GM18505 (cell line): ENCODE data around the gene THEMIS.
A peak's percentile ranks its signal among the peaks of the same experiment; 100 is the strongest.

Source experiments
- ATAC-seq: cut with Tn5 transposase; IDR thresholded peaks from one replicate; pipeline ENCODE4 v1.9.1; 2021; ENCODE audit not compliant: unreplicated experiment
- POLR2A ChIP-seq: IDR thresholded peaks from 4 replicates; pipeline ENCODE4 v1.6.1; 2011; ENCODE audit warnings: borderline replicate concordance; ENCODE audit not compliant: insufficient read depth, insufficient read length; ENCODE audit errors: extremely low read depth

The THEMIS gene

DNA sequence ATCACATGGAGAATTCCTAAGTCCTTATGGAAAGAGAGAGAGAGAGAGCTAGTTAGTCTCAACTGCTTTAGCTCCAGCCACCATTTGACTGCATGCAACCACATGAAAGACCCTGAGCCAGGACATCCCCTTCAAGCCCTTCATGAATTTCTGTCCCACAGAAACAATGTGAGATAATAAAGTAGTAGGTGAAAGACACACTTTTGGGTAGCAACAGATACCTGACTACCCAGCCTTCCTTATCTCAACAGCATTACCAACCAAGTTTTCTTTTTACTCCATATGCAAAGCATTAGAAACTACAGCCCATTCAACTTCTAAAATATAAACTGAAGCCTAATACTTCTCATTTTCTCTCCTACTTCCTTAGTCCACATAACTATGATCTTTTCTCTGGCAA is 23.2 kb upstream of the THEMIS start:
- no peak for TF ChIP-seq POLR2A
- ATAC-seq, result no peak

DNA sequence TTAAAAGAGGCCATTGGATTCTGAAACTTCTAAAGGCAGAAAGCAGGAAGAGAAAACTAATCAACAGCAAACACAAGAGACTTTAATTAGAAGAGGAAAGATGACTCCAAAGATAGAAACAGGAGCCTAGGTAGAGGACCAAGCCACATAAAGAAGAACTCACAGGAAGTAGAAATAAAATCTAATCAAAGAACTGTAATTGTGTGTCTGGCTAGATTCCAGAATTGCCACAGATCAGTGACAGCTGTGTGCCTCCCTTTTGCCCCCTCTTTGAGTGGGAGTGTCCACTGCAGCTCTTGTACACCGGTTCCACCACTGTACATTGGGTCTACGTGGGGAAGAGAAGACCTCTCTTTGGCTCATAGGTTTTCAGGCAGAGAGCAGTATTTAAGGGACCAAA is 22.3 kb upstream of the THEMIS start:
- no peak for TF ChIP-seq POLR2A
- ATAC-seq, result no peak

DNA sequence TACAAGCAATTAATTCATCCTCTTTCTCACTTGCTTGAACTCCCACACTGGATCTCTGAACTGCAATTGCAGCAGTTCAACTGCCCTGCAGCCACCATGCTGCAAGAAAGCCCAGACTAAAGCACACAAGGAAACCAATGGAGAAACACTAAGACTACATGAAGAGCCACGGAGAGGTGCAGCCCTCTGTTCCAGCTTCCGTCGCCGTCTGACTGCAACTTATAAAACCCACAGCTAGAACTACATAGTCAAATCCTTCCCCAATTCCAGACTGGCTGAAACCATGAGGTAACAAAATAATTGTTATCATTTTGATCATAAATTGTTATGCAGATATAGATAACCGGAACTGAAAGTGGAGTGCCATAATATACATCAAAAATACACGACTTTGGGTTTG is 21.1 kb upstream of the THEMIS start:
- no peak for TF ChIP-seq POLR2A
- ATAC-seq, result no peak

DNA sequence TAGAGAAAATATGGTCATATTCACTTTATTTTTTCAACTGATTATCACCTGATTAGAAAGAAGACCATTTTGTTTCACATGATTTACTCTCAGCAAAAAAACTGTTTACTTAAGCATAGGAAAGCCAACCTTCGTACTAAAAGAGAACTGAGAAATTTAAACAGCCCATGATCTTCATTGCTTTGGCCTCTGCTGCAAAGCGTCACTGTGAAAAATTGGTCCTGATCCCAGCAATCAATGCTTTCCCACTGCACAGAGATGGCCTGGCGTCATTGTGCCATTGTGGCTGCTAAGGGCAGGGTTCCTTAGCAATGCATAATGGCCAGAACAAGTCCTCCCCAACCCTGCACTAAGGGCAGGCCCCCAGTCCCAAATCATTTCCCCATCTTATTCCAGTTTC is 19.9 kb upstream of the THEMIS start:
- no peak for TF ChIP-seq POLR2A
- ATAC-seq, result no peak

DNA sequence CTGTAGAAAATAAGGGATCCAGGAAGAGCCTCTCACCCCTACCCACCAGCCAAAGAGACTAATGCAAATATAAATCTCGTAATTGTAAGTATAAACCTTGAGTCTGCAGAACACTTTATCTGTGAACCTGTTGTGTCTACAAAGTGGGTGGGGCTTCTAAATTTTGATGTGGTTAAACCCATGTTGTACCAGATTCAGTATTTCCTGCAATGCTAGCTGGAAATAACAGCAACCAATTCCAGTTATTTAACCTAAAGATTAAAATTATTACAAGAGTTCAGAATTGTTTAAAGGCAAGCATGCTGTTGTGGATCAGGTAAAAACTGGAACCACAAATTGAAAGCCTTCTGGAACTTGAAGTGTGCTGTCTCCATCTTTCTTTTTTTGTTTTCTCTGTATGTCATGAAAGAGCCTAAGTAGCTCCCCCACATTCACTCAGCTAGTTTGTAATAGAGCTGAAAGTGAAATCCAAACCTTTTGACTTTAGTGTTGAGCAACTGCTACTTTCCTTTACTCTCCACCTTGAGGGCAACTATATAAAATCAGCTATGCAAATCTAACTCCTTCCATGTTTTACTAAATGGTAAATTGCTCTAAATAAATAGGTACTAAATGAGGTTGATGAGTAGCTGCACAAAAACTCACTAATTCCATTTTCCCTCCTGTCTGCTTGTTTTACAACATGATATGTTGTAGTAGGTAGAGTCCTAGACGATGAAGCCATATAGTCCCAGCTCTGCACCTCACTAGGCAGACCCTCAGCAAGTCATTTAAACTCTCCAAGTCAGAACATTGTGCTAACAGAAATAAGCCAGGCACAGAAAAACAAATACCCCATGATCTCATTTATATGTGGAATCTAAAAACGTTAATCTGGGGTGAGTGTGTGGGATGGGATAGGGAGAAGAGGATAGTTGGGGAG is 17.9 kb upstream of the THEMIS start:
- no peak for TF ChIP-seq POLR2A
- no peak for ATAC-seq

DNA sequence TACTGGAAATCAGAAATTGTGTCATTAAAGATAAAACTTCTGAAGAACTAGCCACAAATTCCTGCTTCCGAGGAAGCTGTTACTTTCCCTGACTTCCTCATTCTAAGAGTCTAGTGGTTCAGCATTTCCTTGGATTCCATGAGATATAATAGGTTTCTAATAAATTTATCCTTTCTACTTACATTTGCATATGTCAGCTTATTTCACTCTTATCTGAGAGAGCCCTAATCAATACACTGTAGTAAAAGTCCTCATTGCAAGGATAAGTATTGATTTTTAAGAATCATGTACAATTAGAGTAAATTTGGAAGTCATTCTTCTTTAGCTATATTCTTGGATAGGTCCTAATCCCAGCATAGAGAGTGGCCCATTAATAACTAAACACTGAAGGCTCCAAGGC is 16.9 kb upstream of the THEMIS start:
- no peak for ATAC-seq
- TF ChIP-seq POLR2A, result no peak

DNA sequence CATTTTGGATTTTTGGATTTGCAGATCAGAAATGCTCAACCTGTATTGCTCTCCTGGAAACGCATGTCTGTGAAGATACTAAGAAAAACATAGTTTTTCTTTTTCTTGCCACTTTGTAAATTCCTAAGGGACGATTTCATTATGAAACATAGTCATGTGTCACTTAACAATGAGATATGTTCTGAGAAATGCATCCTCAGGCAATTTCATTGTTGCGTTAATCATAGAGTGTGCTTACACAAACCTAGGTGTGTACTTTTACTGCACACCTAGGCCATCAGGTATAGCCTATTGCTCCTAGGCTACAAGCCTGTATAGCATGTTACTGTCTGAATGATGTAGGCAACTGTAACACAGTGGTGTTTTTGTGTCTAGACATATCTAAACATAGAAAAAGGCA is 13.4 kb upstream of the THEMIS start:
- no peak for TF ChIP-seq POLR2A
- ATAC-seq, result no peak

DNA sequence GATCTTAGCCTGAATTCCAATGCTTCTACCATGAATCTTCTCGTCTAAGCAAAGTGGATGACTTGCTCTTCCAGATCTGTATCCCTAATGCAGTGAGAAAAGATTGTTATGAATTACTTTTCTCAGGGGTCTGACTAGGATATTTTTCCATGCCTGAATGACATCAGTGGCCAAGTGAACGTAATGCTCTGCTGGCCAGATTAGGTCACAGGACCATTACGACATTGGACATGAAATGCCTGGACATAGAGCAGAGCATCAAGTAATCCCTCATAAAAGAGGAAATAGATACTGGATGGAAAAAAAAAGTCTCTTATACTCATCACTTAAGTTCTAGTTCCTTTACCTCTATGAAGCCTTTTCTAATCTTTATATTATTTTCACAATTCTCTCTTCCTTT is 12.1 kb upstream of the THEMIS start:
- no peak for TF ChIP-seq POLR2A
- ATAC-seq, result no peak

DNA sequence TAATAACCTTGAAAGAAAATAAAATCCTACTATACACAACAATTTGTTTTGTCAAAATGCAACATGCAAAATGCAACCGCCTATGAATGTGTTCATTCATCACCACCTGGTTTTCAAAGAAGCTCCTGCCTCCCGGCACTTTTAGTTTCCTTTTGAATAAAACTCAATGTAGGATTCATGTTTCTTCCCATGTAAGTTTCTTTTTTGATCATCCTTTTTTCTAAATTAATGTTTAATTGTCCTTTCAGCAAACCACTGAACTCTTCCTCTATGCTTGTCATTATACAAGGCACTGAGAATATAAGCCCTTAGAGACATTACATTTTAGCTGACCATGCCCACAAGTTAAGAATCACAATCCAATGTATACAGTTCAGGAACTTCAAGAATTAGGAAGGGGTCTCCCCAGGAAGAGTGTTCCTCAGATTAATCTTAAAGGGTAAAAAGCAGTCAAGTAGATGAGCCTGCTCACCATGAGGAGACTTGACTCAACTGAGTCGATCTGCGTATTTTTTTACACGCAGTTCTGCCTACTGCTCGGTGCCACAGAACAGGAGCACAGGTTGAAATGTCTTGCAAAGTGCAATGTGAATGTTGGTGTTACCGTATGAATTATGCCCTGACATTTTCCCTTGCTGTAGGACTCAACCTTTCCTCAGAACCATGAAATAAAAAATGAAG is 7.2 kb upstream of the THEMIS start:
- ATAC-seq, result peak; percentile 66
- TF ChIP-seq POLR2A, result no peak

DNA sequence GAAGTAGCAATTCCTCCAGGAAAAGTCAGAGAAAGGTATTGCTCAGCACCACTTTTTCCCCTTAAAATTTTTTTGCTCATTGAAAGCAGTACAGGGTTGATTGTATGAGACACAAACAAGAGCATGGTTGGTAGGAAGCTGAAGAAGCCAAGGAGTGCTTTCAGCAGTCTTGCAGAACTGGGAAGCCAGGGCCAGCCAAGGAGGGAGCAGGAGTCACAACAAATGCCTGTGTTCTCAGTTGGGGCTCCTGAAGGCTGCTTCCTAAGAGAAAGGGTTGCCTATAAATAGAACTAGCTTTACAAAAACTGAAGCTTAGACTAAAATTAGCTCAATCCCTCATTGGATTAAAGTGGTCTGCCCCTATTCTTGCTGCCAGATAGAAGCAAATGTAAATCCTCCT is 3.3 kb upstream of the THEMIS start:
- no peak for TF ChIP-seq POLR2A
- ATAC-seq, result no peak

DNA sequence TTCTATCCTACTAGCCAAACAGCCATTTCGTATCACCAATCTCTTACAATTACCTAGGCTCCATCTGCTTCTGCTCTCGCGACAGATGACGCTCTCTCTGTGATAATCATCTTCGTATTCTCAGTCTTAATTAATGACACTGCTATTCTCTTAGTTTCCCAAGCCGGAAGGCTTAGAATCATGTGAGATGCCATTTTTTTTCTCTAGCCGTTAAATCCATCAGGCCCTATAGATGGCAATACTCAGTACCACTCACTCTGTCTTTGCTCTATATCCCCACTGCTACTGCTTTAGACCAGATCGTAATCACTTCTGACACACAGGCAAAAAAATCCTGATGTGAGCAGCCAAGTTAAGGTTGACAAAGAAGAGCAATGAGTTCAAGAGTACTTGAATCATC is 2.1 kb upstream of the THEMIS start:
- no peak for ATAC-seq
- TF ChIP-seq POLR2A, result no peak

DNA sequence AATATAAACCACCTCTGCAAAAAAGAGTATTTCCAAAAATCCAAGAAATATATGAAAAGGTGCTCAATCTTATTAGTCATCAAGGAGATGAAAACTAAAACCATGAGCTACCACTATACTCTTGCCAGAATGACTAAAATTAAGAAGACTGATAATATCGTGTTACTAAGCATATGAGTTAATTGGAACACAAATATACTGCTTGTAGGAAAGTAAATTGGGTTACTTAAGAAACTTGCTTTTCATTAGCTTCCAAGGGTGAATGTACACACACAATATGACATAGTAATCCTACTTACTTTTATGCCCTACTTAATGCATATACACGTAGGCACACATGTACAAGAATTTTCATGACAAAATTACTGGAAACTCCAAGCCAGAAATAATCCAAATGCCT is 3.4 kb downstream of the THEMIS start:
- ATAC-seq, result no peak
- TF ChIP-seq POLR2A, result no peak

DNA sequence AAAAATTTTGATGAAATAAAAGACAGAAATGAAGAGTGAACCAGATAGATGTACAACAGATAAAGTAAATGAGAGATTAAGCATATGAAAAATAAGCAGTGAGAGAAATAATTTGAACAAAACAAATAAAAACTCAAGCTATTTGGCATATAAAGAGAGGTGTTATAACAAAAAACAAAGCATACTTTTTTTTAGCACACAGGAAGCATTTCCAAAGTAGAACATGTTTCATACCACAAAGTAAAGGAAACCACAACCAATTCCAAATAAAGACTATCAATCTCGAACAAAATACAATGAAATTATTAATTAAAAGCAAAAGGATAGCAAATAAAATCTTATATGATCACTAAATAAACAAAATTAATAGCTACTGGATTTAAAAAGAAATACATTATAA is 6.8 kb downstream of the THEMIS start:
- TF ChIP-seq POLR2A, result no peak
- ATAC-seq, result no peak

DNA sequence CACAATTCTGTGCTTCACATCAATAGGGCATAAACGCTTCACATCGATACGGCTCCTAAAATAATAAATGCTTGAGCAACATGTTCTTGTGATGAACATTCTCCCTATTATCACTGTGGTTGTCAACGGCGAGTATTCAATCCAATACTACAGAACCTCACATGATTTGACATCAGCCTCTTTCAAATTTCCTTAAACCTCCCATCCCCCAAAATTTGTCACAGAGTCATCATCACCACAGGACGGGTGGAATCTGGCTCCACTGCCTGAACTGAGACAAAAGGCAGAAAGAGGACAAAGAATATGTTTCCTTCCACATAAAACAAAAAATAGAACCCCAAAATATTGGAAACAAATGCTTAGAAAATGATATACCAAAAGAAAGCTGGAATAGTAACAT is 7.3 kb downstream of the THEMIS start:
- no peak for ATAC-seq
- TF ChIP-seq POLR2A, result no peak

DNA sequence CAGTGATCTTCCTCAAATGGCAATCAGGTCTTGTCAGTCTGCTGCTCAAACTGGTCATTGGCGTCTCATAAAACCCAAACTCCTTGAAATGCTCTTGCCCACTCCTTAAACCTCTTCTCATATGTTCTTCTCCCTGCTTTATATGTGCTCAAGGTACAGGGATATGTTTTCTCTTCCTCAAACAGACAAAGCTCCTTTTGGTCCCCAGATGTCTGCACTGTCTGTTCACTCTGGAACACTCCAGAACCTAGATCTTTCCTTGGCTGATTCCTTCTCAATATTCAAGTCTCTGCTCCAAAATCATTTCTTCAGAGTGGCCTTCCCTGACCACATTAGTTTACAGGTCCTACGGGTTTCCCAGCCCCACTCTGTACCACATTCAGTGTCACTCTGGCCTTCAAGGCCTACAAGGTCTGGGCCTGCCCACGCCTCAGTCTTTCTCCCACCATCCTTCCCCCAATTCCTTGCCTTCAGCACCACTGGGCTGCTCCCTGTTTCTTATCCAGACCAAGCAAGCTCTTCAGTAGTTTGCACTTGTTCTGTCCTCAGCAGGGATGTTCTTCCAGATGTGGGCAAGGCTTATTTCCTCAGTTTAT is 9.0 kb downstream of the THEMIS start:
- no peak for TF ChIP-seq POLR2A
- ATAC-seq, result no peak

DNA sequence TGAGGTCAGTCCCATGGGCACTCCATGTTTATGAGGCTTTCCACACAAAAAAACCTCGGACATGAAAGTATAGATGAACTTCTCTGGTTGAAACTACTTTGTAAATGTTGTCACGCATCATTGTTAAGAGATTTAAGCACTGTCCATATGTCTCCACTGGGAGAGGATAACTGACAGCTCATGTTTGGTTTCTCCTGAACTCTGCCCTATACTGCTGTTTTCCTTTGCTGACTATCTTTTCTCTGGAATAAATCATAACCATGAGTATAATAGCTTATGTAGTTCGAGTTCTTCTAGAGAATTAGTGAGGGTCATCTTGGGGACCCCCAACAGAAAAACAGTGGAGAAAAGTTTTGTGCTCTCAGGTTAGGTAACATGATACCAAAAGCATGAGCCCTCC is 14.3 kb downstream of the THEMIS start:
- TF ChIP-seq POLR2A, result no peak

More for the DNA sequence above, 14.3 kb downstream of the THEMIS start:
- ATAC-seq, result no peak
